WERI-Rb-1 (cell line): ENCODE results near the gene CSTF3.

ENCODE experiments used
- DNase-seq: peaks from one replicate; pipeline ENCODE4 v3.0.0-alpha.2; 2020
- H3K27ac ChIP-seq: fragments of 250-450 bp; sonication (Bioruptor Pico); 2 replicates; pipeline ENCODE4 v1.5.1; 2020; ENCODE audit warnings: mild to moderate bottlenecking, moderate library complexity
- H3K27me3 ChIP-seq: fragments of 250-450 bp; sonication (Bioruptor Pico); 2 replicates; pipeline ENCODE4 v1.5.1; 2021; ENCODE audit warnings: mild to moderate bottlenecking, low read depth, moderate library complexity; ENCODE audit not compliant: insufficient read depth, severe bottlenecking
- H3K36me3 ChIP-seq: fragments of 250-450 bp; sonication (Bioruptor Pico); 2 replicates; pipeline ENCODE4 v1.5.1; 2020; ENCODE audit warnings: mild to moderate bottlenecking, moderate library complexity
- H3K4me3 ChIP-seq: 2 replicates; pipeline ENCODE4 v1.5.1; 2011; ENCODE audit warnings: low read depth, mild to moderate bottlenecking, control low read depth, low read length
- H3K9me3 ChIP-seq: fragments of 250-450 bp; sonication (Bioruptor Pico); 2 replicates; pipeline ENCODE4 v1.5.1; 2021; ENCODE audit warnings: mild to moderate bottlenecking, moderate library complexity; ENCODE audit not compliant: severe bottlenecking
- CTCF ChIP-seq: IDR thresholded peaks from 2 replicates; pipeline ENCODE4 v1.5.1; 2011; ENCODE audit warnings: low read depth, mild to moderate bottlenecking, control low read depth, inconsistent platforms, low read length

Gene CSTF3

DNA sequence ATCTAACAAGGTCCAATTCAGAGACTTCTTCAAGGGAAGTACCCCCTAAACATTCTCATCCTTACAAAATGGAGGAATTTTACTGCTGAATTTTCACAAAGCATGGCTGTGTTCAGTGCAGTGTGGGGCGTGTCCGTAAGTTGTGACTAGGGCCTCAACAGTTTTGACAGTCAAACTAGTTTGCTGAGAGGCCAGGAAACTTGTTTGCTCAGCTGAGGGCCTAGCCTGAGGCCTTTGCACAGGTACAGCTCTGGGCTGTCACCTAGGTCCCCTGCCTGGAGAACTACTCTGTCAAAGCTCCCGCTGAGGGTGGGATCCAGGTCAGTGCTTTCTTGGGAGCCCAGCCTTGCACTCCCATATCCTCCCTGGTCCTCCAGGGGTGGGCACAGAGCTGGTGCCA lies 94.0 kb downstream of the CSTF3 start:
- Histone ChIP-seq H3K27ac (no peak overlapping the region), H3K27me3 (no peaks in the 10 kb centered on the region), H3K4me3 (no peak overlapping the region), H3K36me3 (peaks cover 38% of the 10 kb centered on the region), H3K9me3 (no peaks in the 10 kb centered on the region)
- no peak for DNase-seq
- TF ChIP-seq CTCF, result no peak

GRCh38 chr11:33065445-33066178 lies 95.7 kb downstream of the CSTF3 start:
- peaks cover 34% of the 10 kb centered on the region for H3K36me3 ChIP-seq
- TF ChIP-seq CTCF, result peak; percentile 97
- H3K27ac ChIP-seq, result no peak overlapping the region
- H3K9me3 ChIP-seq, result no peaks in the 10 kb centered on the region
- no peak overlapping the region for H3K4me3 ChIP-seq
- no peaks in the 10 kb centered on the region for H3K27me3 ChIP-seq
- peak; percentile 79 for DNase-seq

GRCh38 chr11:33064866-33065265 lies 96.4 kb downstream of the CSTF3 start:
- Histone ChIP-seq H3K36me3 (peaks cover 33% of the 10 kb centered on the region), H3K4me3 (no peak overlapping the region), H3K9me3 (no peaks in the 10 kb centered on the region), H3K27me3 (no peaks in the 10 kb centered on the region), H3K27ac (no peak overlapping the region)
- TF ChIP-seq CTCF, result no peak
- DNase-seq, result no peak

- Histone ChIP-seq H3K27me3 (no peaks in the 10 kb centered on the region), H3K9me3 (no peaks in the 10 kb centered on the region), H3K27ac (peak overlapping the region; percentile 19; the same call in 1 of the 2 replicates), H3K36me3 (peaks cover 35% of the 10 kb centered on the region), H3K4me3 (no peak overlapping the region)
- peak; percentile 24 for DNase-seq
- no peak for TF ChIP-seq CTCF
Measured at GRCh38 chr11:33064033-33064825, 97.1 kb downstream of the CSTF3 start.

GRCh38 chr11:33063326-33063881 lies 97.9 kb downstream of the CSTF3 start:
- H3K27me3 ChIP-seq, result no peaks in the 10 kb centered on the region
- TF ChIP-seq CTCF, result no peak
- no peak overlapping the region for H3K27ac ChIP-seq
- H3K36me3 ChIP-seq, result peaks cover 35% of the 10 kb centered on the region
- no peak overlapping the region for H3K4me3 ChIP-seq
- H3K9me3 ChIP-seq, result no peaks in the 10 kb centered on the region
- DNase-seq, result no peak
